Body of pancreas (tissue), 4 donors: ENCODE data around the gene TUBB2B. TPM values are rescaled to one million over a fixed set of nuclear protein-coding genes. Genes with fewer than 3 reads are reported as not detected.

Experiments
- ATAC-seq: fragments of 150-250 bp; one replicate; pipeline ENCODE4 v1.9.1; 2016
- DNase-seq, 4 donors: peaks; one replicate each; pipeline ENCODE4 v3.0.0-alpha.2; 2019
- H3K27ac ChIP-seq, 4 donors: fragments of 200-600 bp; sonication (generic); 1 replicate in 3 of 4; 2 replicates in 1 of 4; pipeline versions ENCODE4 v1.5.1 to v1.6.1; 2016 to 2019; ENCODE audit warnings: mild to moderate bottlenecking in 1 of 4, mixed read lengths in 1 of 4, moderate library complexity in 1 of 4
- H3K27me3 ChIP-seq, 2 donors: fragments of 200-600 bp; sonication (generic); one replicate each; pipeline ENCODE4 v1.6.0; 2016; ENCODE audit warnings: mild to moderate bottlenecking in 1 of 2
- H3K36me3 ChIP-seq, 2 donors: fragments of 200-600 bp; sonication (generic); replicated peaks in 1 of 2; 2 replicates each; pipeline ENCODE4 v1.5.1; 2016; ENCODE audit warnings: low read depth in 2 of 2; ENCODE audit not compliant: insufficient read depth in 1 of 2
- H3K4me1 ChIP-seq: fragments of 200-600 bp; sonication (generic); one replicate; pipeline ENCODE4 v1.6.0; 2016
- H3K4me3 ChIP-seq, 2 donors: fragments of 200-600 bp; sonication (generic); 1 replicate in 1 of 2; 2 replicates in 1 of 2; pipeline ENCODE4 v1.5.1; 2016 to 2019
- H3K9me3 ChIP-seq, 3 donors: fragments of 200-600 bp; sonication (generic); 1 replicate in 2 of 3; 2 replicates in 1 of 3; pipeline ENCODE4 v1.5.1; 2016
- CTCF ChIP-seq, 7 experiments: fragments of 450-650 bp in 4 of 7; fragments of 200-600 bp in 3 of 7; sonication (generic) in 3 of 7; IDR thresholded peaks; one replicate each; pipeline ENCODE4 v1.5.1; 2016 to 2019; ENCODE audit warnings: antibody characterized with exemption in 7 of 7
- POLR2A ChIP-seq, 3 donors: fragments of 450-650 bp; IDR thresholded peaks; one replicate each; pipeline ENCODE4 v1.6.1; 2016; ENCODE audit warnings: antibody characterized with exemption in 3 of 3, mild to moderate bottlenecking in 2 of 3
- WGBS, 2 donors: methylation state at CpG; one replicate each; pipeline ENCODE4 v1.1.5; 2017; 5-methylcytosine and 5-hydroxymethylcytosine counted together
- intact Hi-C: fragments of 100-400 bp; cut with DNase I; formaldehyde crosslinking; loops from one replicate; pipeline ENCODE4 v1.15.1; 2023
- total RNA-seq, 2 donors: library from RNA; depleted of rRNA; stranded (reverse); fragments of >200 nt; gene quantifications; one replicate each; pipeline ENCODE4 v1.1.0, GENCODE V29; 2016

Gene TUBB2B
- total RNA-seq, 2 donors from 2014 or later = 1.3 to 10.6 TPM

- peak in 2 of 4 donors; percentile 19 to 38 for DNase-seq
- WGBS, 2 donors = 60 to 74% methylated on average over 15 to 16 of the region's 16 CpGs
- H3K9me3 ChIP-seq = no peaks in the 10 kb centered on the region
- TF ChIP-seq POLR2A (IDR thresholded peaks at IDR 0.05) = no peak
- peak in 3 of 7 experiments; percentile 19 to 31 (median 28) for TF ChIP-seq CTCF (IDR thresholded peaks at IDR 0.05)
- ATAC-seq = peak; percentile 62
- H3K27me3 ChIP-seq = no peaks in the 10 kb centered on the region
- H3K36me3 ChIP-seq = no peaks in the 10 kb centered on the region
- no peaks in the 10 kb centered on the region for H3K4me1 ChIP-seq
- no peak overlapping the region for H3K4me3 ChIP-seq
- intact Hi-C loops = no loop called here
- no peak overlapping the region for H3K27ac ChIP-seq
Observed at GRCh38 chr6:3195695-3196497, 31.6 kb downstream of the TUBB2B start.

- Histone ChIP-seq H3K27ac (no peak overlapping the region), H3K9me3 (no peaks in the 10 kb centered on the region), H3K4me3 (no peak overlapping the region), H3K27me3 (no peaks in the 10 kb centered on the region), H3K4me1 (no peaks in the 10 kb centered on the region), H3K36me3 (no peaks in the 10 kb centered on the region)
- WGBS, 2 donors = 67 to 88% methylated on average over 5 of the region's 5 CpGs
- DNase-seq (no peak), ATAC-seq (no peak)
- intact Hi-C loops = no loop called here
- no peak for TF ChIP-seq POLR2A (IDR thresholded peaks at IDR 0.05)
- no peak for TF ChIP-seq CTCF (IDR thresholded peaks at IDR 0.05)
Observed at GRCh38 chr6:3195420-3195694, 32.1 kb downstream of the TUBB2B start.

- Histone ChIP-seq H3K36me3 (no peaks in the 10 kb centered on the region), H3K9me3 (no peaks in the 10 kb centered on the region), H3K27ac (no peak overlapping the region), H3K27me3 (no peaks in the 10 kb centered on the region), H3K4me3 (no peak overlapping the region), H3K4me1 (no peaks in the 10 kb centered on the region)
- TF ChIP-seq POLR2A (IDR thresholded peaks at IDR 0.05) = no peak
- no peak for TF ChIP-seq CTCF (IDR thresholded peaks at IDR 0.05)
- ATAC-seq (no peak), DNase-seq (no peak)
- intact Hi-C loops = no loop called here
- WGBS, 2 donors = 74 to 82% methylated on average over 19 of the region's 19 CpGs
Observed at GRCh38 chr6:3194535-3195419, 32.7 kb downstream of the TUBB2B start.

- ATAC-seq = no peak
- intact Hi-C loops = no loop called here
Observed at GRCh38 chr6:3193102-3193849, 34.2 kb downstream of the TUBB2B start.

More at GRCh38 chr6:3193102-3193849, 34.2 kb downstream of the TUBB2B start:
- Histone ChIP-seq H3K4me1 (no peaks in the 10 kb centered on the region), H3K27me3 (no peaks in the 10 kb centered on the region), H3K27ac (no peak overlapping the region), H3K4me3 (no peak overlapping the region), H3K36me3 (no peaks in the 10 kb centered on the region), H3K9me3 (no peaks in the 10 kb centered on the region)
- TF ChIP-seq CTCF (IDR thresholded peaks at IDR 0.05) = no peak
- TF ChIP-seq POLR2A (IDR thresholded peaks at IDR 0.05) = no peak
- 80 to 85% methylated on average over 17 to 23 of the region's 23 CpGs for WGBS, 2 donors
- DNase-seq = no peak
